GM18520 (cell line): Measurements from ENCODE around the gene NUFIP1.
"Not testable (repeated sequence)": the region's sequence is repeated elsewhere in the genome, so short reads cannot be mapped to it uniquely, and the experiment has no call there.

Source experiments
- ATAC-seq: cut with Tn5 transposase; IDR thresholded peaks from one replicate; pipeline ENCODE4 v1.9.1; 2021; ENCODE audit not compliant: unreplicated experiment

NUFIP1 gene

GRCh38 chr13:44989071-44989889, at the start of gene NUFIP1, which contains the start of gene GPALPP1:
TSS of gene NUFIP1 (minus strand) at chr13:44989471. CDS start at chr13:44989436, 35 bp downstream.
TSS of gene GPALPP1 (plus strand) at chr13:44989538. CDS start at chr13:44989655, 117 bp downstream.
- peak; percentile 96 for ATAC-seq

- no peak for ATAC-seq
Observed at GRCh38 chr13:45036206-45036605, 46.9 kb upstream of the NUFIP1 start.

GRCh38 chr13:45034342-45034741, 45.1 kb upstream of the NUFIP1 start:
- ATAC-seq: no peak

DNA sequence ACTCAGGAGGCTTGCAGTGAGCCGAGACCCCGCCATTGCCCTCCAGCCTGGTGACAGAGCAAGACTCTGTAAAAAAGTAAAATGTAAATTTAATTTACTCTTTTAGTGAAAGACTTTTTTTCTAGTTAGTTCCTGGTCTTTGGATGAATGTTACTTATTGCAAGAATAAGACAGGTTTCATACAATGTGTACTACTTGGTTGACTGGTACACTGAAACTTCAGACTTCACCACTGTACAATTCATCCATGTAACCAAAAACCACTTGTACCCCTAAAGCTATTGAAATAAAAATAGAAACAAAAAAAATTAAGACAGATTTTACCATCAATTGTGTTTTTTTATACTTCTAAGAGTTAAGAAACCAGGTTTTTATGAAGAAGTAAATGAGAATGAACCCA, 35.6 kb upstream of the NUFIP1 start:
- ATAC-seq: no peak

GRCh38 chr13:45021250-45021649, 32.0 kb upstream of the NUFIP1 start:
- no peak for ATAC-seq

DNA sequence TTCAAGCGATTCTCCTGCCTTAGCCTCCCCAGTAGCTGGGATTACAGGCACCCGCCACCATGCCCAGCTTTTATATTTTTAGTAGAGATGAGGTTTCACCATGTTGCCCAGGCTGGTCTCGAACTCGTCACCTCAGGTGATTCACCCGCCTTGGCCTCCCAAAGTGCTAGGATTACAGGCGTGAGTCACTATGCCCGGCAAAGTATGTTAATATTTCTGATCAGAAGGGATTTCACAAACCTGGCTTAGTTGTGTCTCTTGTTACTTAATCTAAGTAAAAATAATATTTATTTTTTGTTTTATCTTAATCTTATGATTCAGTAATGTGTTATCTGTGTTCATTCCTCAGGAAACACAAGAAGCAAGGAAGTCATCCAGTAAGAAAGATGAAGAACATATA, 30.7 kb upstream of the NUFIP1 start:
- ATAC-seq: not testable (repeated sequence)

DNA sequence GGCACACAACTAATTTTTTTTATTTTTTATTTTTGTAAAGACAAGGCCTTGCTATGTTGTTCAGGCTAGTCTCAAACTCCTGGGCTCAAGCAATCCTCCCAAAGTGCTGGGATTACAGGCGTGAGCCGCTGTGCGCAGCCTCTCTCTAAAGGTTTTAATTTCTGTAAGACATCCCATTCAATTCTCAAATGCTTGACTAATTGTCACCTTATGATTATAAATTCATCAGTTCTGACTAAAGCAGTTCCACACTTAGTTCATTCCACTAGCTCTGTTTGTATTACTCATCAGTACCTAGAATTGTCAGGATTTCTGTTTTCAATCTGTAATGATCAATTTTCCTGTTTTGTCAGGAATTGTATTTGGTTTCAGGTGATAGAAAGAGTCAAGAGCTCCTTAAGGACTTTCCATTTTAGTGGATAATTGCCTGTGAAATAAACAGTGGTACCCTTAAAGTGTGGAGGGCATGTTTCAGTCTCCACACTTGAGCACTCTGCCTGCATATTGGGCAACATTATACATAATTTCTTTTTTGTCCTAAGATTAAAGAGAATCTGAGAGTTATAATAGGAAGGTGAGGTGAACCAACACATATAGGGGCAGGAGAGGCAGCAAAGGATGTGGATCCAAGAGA, 27.6 kb upstream of the NUFIP1 start:
- no peak for ATAC-seq

DNA sequence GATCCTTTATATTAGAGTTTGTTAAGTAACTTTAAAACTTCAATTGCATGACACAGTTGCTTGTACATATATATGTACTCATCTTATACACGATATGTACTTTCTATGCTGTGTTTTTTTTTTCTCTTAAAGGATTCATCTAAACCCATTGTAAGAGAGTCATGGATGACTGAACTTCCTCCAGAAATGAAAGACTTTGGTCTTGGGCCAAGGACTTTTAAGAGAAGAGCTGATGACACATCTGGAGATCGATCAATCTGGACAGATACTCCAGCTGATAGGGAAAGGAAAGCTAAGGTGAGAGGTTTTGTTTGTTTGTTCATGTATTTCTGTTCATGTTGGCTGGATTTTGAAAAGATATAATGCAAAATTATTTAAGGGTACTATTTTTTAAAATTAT, 26.0 kb upstream of the NUFIP1 start:
- no peak for ATAC-seq

DNA sequence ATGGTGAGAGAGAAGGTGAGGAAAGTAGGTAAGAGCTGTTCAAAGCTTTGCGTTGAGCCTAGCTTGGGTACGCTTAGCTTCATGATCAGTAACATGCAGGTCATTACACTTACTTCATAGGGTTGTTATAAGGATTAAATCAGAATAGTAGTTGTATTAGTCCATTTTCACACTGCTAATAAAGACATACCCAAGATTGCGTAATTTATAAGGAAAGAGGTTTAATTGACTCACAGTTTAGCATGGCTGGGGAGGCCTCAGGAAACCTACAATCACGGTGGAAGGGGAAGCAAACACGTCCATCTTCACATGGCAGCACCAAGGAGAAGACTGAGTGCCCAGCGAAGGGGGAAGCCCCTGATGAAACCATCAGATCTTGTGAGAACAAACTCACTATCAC, 21.9 kb upstream of the NUFIP1 start:
- no peak for ATAC-seq

GRCh38 chr13:45007823-45008222, 18.6 kb upstream of the NUFIP1 start:
- ATAC-seq: no peak

DNA sequence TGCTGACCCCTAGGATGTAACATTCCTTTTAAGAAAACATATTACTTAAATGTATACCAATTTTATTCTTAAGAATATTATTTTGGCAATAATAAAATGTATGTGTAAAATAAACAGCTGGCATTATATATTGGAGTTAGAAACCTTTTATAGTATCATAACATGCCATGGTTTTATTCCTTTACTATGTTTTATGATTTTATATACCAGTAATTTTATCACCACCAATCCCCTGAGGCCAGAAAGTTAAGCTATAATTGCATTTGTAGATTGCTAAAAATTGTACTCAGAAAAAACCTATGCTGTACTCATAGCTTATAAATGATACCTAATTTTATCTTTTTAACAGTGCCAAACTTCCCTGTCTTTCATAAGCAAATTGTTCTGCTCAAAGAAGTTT, 18.0 kb upstream of the NUFIP1 start:
- no peak for ATAC-seq

GRCh38 chr13:45004096-45004495, 14.8 kb upstream of the NUFIP1 start:
- ATAC-seq: no peak

- no peak for ATAC-seq
Observed at GRCh38 chr13:45003417-45003816, 14.1 kb upstream of the NUFIP1 start.

GRCh38 chr13:44989941-44990340, 670 bp upstream of the NUFIP1 start:
- no peak for ATAC-seq

DNA sequence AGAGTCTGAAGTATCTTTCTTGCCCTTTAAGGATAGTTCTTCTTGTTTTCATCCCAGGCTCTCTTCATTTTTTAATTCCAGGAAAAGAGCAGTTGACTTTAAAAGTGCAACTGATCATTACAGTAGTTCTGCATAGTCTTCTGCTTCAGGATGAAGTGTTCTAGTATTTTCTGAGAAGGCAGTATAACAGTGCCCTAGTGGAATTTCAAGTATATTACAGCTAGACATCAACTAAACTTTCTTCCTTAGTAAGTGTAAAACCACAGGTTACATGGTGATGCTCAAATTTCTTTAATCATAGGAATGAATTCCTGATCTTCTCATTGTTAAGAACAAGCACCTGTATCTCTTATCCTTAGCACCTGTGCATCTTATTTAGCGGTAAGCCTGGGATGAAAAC, 10.9 kb downstream of the NUFIP1 start:
- no peak for ATAC-seq

DNA sequence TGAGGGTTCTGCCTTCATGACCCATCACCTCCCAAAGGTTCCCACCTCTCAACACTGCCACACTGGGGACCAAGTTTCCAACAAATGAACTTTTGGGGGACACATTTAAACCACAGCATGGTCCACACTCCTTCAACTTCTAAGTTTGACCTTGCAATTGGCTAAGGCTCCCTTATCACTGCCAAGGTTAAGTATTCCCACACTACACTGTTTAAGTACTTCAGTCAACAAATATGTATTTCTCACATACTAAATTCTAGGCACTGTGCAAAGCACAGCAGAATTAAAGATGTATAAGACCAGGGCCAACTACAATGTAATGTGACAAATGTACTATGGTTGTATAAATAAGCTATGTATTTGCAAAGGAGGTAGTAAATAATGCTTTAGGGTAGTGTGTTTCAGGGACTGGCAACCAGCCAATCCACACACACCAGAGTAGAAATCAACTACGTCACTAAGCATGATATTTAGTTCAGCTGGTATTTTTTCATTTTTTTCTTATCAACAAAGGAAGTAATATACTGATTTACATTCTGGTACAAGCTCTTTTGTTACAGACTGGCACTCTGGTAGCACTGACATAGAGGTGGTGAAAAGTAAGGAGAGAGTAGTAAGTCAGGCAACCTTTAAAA, 12.2 kb downstream of the NUFIP1 start:
- ATAC-seq: no peak

GRCh38 chr13:44976196-44976595, 13.1 kb downstream of the NUFIP1 start:
- ATAC-seq: no peak

- no peak for ATAC-seq
Observed at GRCh38 chr13:44974056-44974793, 15.0 kb downstream of the NUFIP1 start.

- ATAC-seq: no peak
Observed at GRCh38 chr13:44972956-44973581, 16.2 kb downstream of the NUFIP1 start.

GRCh38 chr13:44971656-44972595, 17.3 kb downstream of the NUFIP1 start:
- no peak for ATAC-seq
